ENCODE results near the gene SUN1. TPM values are rescaled to one million over a fixed set of nuclear protein-coding genes. Genes with fewer than 3 reads are reported as not detected.
"Not testable (repeated sequence)": the region's sequence is repeated elsewhere in the genome, so short reads cannot be mapped to it uniquely, and the experiment has no call there.

SUN1 gene
- total RNA-seq, 1 experiment from 2014 or later: 158 TPM

DNA sequence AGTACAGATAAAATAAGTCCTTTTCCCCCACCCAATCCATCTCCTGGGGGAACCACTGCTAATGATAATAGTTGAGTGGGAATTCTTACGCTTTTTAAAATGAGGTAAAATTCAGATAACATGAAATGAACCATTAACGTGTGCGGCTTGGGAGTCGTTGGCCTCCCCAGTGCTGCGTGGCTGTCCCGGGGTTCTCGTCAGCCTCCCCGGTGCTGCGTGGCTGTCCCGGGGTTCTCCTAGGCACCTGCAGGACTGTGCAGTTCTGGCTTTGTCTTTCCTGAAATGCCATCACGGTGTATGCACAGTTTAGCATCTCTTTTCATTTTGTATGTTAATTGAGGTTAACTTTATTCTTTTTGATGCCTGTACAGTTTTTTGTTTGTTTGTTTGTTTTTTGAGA is 13.5 kb downstream of the SUN1 start (continued):
- TF ChIP-seq, protein P1, sequence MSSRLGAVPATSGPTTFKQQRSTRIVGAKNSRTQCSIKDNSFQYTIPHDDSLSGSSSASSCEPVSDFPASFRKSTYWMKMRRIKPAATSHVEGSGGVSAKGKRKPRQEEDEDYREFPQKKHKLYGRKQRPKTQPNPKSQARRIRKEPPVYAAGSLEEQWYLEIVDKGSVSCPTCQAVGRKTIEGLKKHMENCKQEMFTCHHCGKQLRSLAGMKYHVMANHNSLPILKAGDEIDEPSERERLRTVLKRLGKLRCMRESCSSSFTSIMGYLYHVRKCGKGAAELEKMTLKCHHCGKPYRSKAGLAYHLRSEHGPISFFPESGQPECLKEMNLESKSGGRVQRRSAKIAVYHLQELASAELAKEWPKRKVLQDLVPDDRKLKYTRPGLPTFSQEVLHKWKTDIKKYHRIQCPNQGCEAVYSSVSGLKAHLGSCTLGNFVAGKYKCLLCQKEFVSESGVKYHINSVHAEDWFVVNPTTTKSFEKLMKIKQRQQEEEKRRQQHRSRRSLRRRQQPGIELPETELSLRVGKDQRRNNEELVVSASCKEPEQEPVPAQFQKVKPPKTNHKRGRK (CRISPR knock-in tag; IDR thresholded peaks at IDR 0.05; ENCODE audit: borderline replicate concordance): no peak

DNA sequence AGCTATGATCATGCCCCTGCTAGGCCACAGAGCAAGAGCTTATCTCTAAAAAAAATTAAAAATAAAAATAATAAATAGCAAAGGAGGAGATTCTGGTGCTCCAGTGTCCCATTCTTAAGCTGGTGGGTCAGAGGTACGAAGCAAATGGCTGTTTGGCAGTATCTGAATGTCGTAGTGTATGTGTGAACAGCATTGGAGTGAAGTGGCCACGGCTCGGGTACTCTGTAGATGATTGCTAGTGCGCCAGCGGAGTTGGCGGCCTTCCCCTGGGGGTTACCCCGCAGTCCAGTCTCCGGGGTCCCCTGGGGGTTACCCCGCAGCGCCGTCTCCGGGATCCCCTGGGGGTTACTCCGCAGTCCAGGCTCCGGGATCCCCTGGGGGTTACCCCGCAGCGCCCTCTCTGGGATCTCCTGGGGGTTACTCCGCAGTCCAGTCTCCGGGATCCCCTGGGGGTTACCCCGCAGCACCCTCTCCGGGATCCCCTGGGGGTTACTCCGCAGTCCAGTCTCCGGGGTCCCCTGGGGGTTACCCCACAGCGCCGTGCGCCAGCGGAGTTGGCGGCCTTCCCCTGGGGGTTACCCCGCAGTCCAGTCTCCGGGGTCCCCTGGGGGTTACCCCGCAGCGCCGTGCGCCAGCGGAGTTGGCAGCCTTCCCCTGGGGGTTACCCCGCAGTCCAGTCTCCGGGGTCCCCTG is 14.8 kb downstream of the SUN1 start:
- H3K9me3 Mint-ChIP-seq; H3K4me3 Mint-ChIP-seq; H3K4me1 Mint-ChIP-seq; H3K27ac Mint-ChIP-seq; DNase-seq (ENCODE audit: low spot score); POLR2A ChIA-PET; ATAC-seq; H3K27me3 Mint-ChIP-seq (ENCODE audit: low read depth): not testable (repeated sequence)
- CTCF ChIA-PET: interaction anchor here (0.9 to 1.3 kb wide), 3 partner anchors 11 to 26 kb away, joined by 3 to 4 read pairs (median 3); no protein-coding TSS in a partner anchor
- peaks cover 74% of the 10 kb centered on the region for H3K36me3 Mint-ChIP-seq

DNA sequence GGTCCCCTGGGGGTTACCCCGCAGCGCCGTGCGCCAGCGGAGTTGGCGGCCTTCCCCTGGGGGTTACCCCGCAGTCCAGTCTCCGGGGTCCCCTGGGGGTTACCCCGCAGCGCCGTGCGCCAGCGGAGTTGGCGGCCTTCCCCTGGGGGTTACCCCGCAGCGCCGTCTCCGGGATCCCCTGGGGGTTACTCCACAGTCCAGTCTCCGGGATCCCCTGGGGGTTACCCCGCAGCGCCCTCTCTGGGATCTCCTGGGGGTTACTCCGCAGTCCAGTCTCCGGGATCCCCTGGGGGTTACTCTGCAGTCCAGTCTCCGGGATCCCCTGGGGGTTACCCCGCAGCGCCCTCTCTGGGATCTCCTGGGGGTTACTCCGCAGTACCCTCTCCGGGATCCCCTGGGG is 15.5 kb downstream of the SUN1 start:
- H3K27me3 Mint-ChIP-seq (ENCODE audit: low read depth); DNase-seq (ENCODE audit: low spot score); H3K9me3 Mint-ChIP-seq; POLR2A ChIA-PET; H3K27ac Mint-ChIP-seq; H3K4me3 Mint-ChIP-seq; ATAC-seq; H3K4me1 Mint-ChIP-seq; CTCF ChIA-PET: not testable (repeated sequence)
- peaks cover 74% of the 10 kb centered on the region for H3K36me3 Mint-ChIP-seq

DNA sequence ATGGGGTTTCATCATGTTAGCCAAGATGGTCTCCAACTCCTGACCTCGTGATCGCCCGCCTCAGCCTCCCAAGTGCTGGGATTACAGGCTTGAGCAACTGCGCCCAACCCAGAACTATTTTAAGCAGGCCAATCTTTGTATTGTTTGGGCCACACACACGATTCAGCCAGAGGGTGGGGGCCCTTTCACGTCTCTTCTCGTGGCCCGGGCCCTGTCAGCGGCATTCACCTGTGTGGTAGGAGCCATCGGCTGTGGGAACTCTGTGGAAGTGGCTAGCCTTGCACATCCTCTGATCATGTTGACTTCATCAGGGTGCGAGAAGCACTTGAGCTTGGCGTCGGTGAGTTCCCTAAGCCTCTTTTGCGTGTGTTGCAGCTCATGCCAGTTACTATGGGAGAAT is 16.9 kb downstream of the SUN1 start:
- CTCF ChIA-PET: interaction anchor here (2.0 kb wide), 1 partner anchor 62 kb away, joined by 5 read pairs; no protein-coding TSS in a partner anchor
- peaks cover 74% of the 10 kb centered on the region for H3K36me3 Mint-ChIP-seq
- H3K27me3 Mint-ChIP-seq (ENCODE audit: low read depth): no peaks in the 10 kb centered on the region
- no peaks in the 10 kb centered on the region for H3K9me3 Mint-ChIP-seq
- ATAC-seq: no peak
- DNase-seq (ENCODE audit: low spot score): no peak
- no peak overlapping the region for H3K27ac Mint-ChIP-seq
- no peaks in the 10 kb centered on the region for H3K4me1 Mint-ChIP-seq
- POLR2A ChIA-PET: no interaction called here
- no peak overlapping the region for H3K4me3 Mint-ChIP-seq
- TF ChIP-seq RELA (CRISPR knock-in tag; IDR thresholded peaks at IDR 0.05; ENCODE audit: borderline replicate concordance): no peak
- no peak for TF ChIP-seq ZBTB21 (CRISPR knock-in tag; IDR thresholded peaks at IDR 0.05; ENCODE audit: borderline replicate concordance)
- TF ChIP-seq ZNF232 (CRISPR knock-in tag; IDR thresholded peaks at IDR 0.05): no peak
- TF ChIP-seq, protein P2, sequence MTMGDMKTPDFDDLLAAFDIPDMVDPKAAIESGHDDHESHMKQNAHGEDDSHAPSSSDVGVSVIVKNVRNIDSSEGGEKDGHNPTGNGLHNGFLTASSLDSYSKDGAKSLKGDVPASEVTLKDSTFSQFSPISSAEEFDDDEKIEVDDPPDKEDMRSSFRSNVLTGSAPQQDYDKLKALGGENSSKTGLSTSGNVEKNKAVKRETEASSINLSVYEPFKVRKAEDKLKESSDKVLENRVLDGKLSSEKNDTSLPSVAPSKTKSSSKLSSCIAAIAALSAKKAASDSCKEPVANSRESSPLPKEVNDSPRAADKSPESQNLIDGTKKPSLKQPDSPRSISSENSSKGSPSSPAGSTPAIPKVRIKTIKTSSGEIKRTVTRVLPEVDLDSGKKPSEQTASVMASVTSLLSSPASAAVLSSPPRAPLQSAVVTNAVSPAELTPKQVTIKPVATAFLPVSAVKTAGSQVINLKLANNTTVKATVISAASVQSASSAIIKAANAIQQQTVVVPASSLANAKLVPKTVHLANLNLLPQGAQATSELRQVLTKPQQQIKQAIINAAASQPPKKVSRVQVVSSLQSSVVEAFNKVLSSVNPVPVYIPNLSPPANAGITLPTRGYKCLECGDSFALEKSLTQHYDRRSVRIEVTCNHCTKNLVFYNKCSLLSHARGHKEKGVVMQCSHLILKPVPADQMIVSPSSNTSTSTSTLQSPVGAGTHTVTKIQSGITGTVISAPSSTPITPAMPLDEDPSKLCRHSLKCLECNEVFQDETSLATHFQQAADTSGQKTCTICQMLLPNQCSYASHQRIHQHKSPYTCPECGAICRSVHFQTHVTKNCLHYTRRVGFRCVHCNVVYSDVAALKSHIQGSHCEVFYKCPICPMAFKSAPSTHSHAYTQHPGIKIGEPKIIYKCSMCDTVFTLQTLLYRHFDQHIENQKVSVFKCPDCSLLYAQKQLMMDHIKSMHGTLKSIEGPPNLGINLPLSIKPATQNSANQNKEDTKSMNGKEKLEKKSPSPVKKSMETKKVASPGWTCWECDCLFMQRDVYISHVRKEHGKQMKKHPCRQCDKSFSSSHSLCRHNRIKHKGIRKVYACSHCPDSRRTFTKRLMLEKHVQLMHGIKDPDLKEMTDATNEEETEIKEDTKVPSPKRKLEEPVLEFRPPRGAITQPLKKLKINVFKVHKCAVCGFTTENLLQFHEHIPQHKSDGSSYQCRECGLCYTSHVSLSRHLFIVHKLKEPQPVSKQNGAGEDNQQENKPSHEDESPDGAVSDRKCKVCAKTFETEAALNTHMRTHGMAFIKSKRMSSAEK (CRISPR knock-in tag; IDR thresholded peaks at IDR 0.05; ENCODE audit: borderline replicate concordance): no peak
- no peak for TF ChIP-seq OVOL2 (CRISPR knock-in tag; IDR thresholded peaks at IDR 0.05; ENCODE audit: borderline replicate concordance)
- no peak for TF ChIP-seq ETV6 (CRISPR knock-in tag; IDR thresholded peaks at IDR 0.05)
- TF ChIP-seq, protein P3, sequence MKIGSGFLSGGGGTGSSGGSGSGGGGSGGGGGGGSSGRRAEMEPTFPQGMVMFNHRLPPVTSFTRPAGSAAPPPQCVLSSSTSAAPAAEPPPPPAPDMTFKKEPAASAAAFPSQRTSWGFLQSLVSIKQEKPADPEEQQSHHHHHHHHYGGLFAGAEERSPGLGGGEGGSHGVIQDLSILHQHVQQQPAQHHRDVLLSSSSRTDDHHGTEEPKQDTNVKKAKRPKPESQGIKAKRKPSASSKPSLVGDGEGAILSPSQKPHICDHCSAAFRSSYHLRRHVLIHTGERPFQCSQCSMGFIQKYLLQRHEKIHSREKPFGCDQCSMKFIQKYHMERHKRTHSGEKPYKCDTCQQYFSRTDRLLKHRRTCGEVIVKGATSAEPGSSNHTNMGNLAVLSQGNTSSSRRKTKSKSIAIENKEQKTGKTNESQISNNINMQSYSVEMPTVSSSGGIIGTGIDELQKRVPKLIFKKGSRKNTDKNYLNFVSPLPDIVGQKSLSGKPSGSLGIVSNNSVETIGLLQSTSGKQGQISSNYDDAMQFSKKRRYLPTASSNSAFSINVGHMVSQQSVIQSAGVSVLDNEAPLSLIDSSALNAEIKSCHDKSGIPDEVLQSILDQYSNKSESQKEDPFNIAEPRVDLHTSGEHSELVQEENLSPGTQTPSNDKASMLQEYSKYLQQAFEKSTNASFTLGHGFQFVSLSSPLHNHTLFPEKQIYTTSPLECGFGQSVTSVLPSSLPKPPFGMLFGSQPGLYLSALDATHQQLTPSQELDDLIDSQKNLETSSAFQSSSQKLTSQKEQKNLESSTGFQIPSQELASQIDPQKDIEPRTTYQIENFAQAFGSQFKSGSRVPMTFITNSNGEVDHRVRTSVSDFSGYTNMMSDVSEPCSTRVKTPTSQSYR (CRISPR knock-in tag; IDR thresholded peaks at IDR 0.05): no peak
- no peak for TF ChIP-seq GTF2I (CRISPR knock-in tag; conservative IDR thresholded peaks at IDR 0.05)
- TF ChIP-seq JUN (CRISPR knock-in tag; IDR thresholded peaks at IDR 0.05): no peak
- no peak for TF ChIP-seq SMAD4 (CRISPR knock-in tag; IDR thresholded peaks at IDR 0.05)
- TF ChIP-seq, protein P4, sequence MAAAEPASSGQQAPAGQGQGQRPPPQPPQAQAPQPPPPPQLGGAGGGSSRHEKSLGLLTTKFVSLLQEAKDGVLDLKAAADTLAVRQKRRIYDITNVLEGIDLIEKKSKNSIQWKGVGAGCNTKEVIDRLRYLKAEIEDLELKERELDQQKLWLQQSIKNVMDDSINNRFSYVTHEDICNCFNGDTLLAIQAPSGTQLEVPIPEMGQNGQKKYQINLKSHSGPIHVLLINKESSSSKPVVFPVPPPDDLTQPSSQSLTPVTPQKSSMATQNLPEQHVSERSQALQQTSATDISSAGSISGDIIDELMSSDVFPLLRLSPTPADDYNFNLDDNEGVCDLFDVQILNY (CRISPR knock-in tag; IDR thresholded peaks at IDR 0.05): no peak
- TF ChIP-seq, protein P5, sequence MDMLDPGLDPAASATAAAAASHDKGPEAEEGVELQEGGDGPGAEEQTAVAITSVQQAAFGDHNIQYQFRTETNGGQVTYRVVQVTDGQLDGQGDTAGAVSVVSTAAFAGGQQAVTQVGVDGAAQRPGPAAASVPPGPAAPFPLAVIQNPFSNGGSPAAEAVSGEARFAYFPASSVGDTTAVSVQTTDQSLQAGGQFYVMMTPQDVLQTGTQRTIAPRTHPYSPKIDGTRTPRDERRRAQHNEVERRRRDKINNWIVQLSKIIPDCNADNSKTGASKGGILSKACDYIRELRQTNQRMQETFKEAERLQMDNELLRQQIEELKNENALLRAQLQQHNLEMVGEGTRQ (CRISPR knock-in tag; IDR thresholded peaks at IDR 0.05): no peak
- TF ChIP-seq ZNF138 (CRISPR knock-in tag; conservative IDR thresholded peaks at IDR 0.05): no peak
- no peak for TF ChIP-seq GRHL2 (CRISPR knock-in tag; IDR thresholded peaks at IDR 0.05; ENCODE audit: insufficient replicate concordance, severe bottlenecking)
- TF ChIP-seq, protein P6, sequence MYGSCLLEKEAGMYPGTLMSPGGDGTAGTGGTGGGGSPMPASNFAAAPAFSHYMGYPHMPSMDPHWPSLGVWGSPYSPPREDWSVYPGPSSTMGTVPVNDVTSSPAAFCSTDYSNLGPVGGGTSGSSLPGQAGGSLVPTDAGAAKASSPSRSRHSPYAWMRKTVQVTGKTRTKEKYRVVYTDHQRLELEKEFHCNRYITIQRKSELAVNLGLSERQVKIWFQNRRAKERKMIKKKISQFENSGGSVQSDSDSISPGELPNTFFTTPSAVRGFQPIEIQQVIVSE (CRISPR knock-in tag; IDR thresholded peaks at IDR 0.05; ENCODE audit: borderline replicate concordance): no peak
- no peak for TF ChIP-seq CREB1 (CRISPR knock-in tag; IDR thresholded peaks at IDR 0.05)
- TF ChIP-seq, protein P7, sequence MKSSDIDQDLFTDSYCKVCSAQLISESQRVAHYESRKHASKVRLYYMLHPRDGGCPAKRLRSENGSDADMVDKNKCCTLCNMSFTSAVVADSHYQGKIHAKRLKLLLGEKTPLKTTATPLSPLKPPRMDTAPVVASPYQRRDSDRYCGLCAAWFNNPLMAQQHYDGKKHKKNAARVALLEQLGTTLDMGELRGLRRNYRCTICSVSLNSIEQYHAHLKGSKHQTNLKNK (CRISPR knock-in tag; IDR thresholded peaks at IDR 0.05): no peak
